ENCODE measurements around the gene ING5. TPM values are rescaled to one million over a fixed set of nuclear protein-coding genes. Genes with fewer than 3 reads are reported as not detected.

Gene ING5
- total RNA-seq, 1 donor from 2014 or later = 41.5 TPM

GRCh38 chr2:241655516-241656189, 46.2 kb upstream of the ING5 start:
- H3K4me1 ChIP-seq = no peaks in the 10 kb centered on the region
- no peak overlapping the region for H3K4me3 ChIP-seq
- H3K36me3 ChIP-seq = peaks cover 0 to 82% of the 10 kb centered on the region in 2 donors
- H3K9me3 ChIP-seq = no peaks in the 10 kb centered on the region
- intact Hi-C loops (cut with DNase I) = no loop called here
- H3K27me3 ChIP-seq = no peaks in the 10 kb centered on the region
- no peak for TF ChIP-seq POLR2A (IDR thresholded peaks at IDR 0.05)
- no peak for TF ChIP-seq CTCF (IDR thresholded peaks at IDR 0.05)
- no peak for TF ChIP-seq POLR2AphosphoS5 (IDR thresholded peaks at IDR 0.05; ENCODE audit: insufficient read depth in 1 of 2, low read depth in 1 of 2)
- DNase-seq (ENCODE audit: extremely low spot score in 2 of 2) = no peak
- no peak overlapping the region for H3K27ac ChIP-seq

GRCh38 chr2:241656190-241656741, 45.6 kb upstream of the ING5 start:
- Histone ChIP-seq H3K27ac (no peak overlapping the region), H3K9me3 (no peaks in the 10 kb centered on the region), H3K4me3 (no peak overlapping the region), H3K4me1 (no peaks in the 10 kb centered on the region), H3K27me3 (no peaks in the 10 kb centered on the region), H3K36me3 (peaks cover 0 to 79% of the 10 kb centered on the region in 2 donors)
- intact Hi-C loops (cut with DNase I) = no loop called here
- DNase-seq (ENCODE audit: extremely low spot score in 2 of 2) = no peak
- no peak for TF ChIP-seq POLR2A (IDR thresholded peaks at IDR 0.05)
- TF ChIP-seq POLR2AphosphoS5 (IDR thresholded peaks at IDR 0.05; ENCODE audit: insufficient read depth in 1 of 2, low read depth in 1 of 2) = no peak
- no peak for TF ChIP-seq CTCF (IDR thresholded peaks at IDR 0.05)

GRCh38 chr2:241657786-241658254, 44.0 kb upstream of the ING5 start:
- H3K27me3 ChIP-seq = no peaks in the 10 kb centered on the region
- DNase-seq (ENCODE audit: extremely low spot score in 2 of 2) = no peak
- no peak for TF ChIP-seq POLR2A (IDR thresholded peaks at IDR 0.05)
- no peak for TF ChIP-seq POLR2AphosphoS5 (IDR thresholded peaks at IDR 0.05; ENCODE audit: insufficient read depth in 1 of 2, low read depth in 1 of 2)
- TF ChIP-seq CTCF (IDR thresholded peaks at IDR 0.05) = no peak
- intact Hi-C loops (cut with DNase I) = no loop called here
- no peak overlapping the region for H3K27ac ChIP-seq
- no peaks in the 10 kb centered on the region for H3K4me1 ChIP-seq
- H3K9me3 ChIP-seq = no peaks in the 10 kb centered on the region
- H3K4me3 ChIP-seq = no peak overlapping the region
- H3K36me3 ChIP-seq = peaks cover 0 to 64% of the 10 kb centered on the region in 2 donors

GRCh38 chr2:241658296-241658695, 43.5 kb upstream of the ING5 start:
- TF ChIP-seq CTCF (IDR thresholded peaks at IDR 0.05) (no peak), POLR2AphosphoS5 (IDR thresholded peaks at IDR 0.05; ENCODE audit: insufficient read depth in 1 of 2, low read depth in 1 of 2) (no peak), POLR2A (IDR thresholded peaks at IDR 0.05) (no peak)
- intact Hi-C loops (cut with DNase I) = no loop called here
- Histone ChIP-seq H3K27ac (no peak overlapping the region), H3K36me3 (peaks cover 0 to 59% of the 10 kb centered on the region in 2 donors), H3K9me3 (no peaks in the 10 kb centered on the region), H3K27me3 (no peaks in the 10 kb centered on the region), H3K4me1 (no peaks in the 10 kb centered on the region), H3K4me3 (no peak overlapping the region)
- DNase-seq (ENCODE audit: extremely low spot score in 2 of 2) = no peak

- intact Hi-C loops (cut with DNase I) = no loop called here
Observed at GRCh38 chr2:241659150-241659739, 42.6 kb upstream of the ING5 start.

More at GRCh38 chr2:241659150-241659739, 42.6 kb upstream of the ING5 start:
- no peaks in the 10 kb centered on the region for H3K9me3 ChIP-seq
- no peak overlapping the region for H3K4me3 ChIP-seq
- no peak for TF ChIP-seq POLR2A (IDR thresholded peaks at IDR 0.05)
- TF ChIP-seq CTCF (IDR thresholded peaks at IDR 0.05) = peak in 2 of 3 experiments; percentile 13 to 46
- H3K36me3 ChIP-seq = peaks cover 0 to 51% of the 10 kb centered on the region in 2 donors
- no peaks in the 10 kb centered on the region for H3K27me3 ChIP-seq
- H3K27ac ChIP-seq = no peak overlapping the region
- no peaks in the 10 kb centered on the region for H3K4me1 ChIP-seq
- no peak for DNase-seq (ENCODE audit: extremely low spot score in 2 of 2)

Measured in vagina (tissue), 2 donors.